Ectodermal cell (in vitro differentiated cells): Measurements from ENCODE around the gene AADAT.

Experiments
- H3K27ac ChIP-seq: 2 replicates; pipeline ENCODE4 v1.7.0; 2013; ENCODE audit warnings: mild to moderate bottlenecking, low read depth, low read length; ENCODE audit not compliant: insufficient read depth, poor library complexity, severe bottlenecking
- H3K27me3 ChIP-seq: 2 replicates; pipeline ENCODE4 v1.7.0; 2013; ENCODE audit warnings: mild to moderate bottlenecking, low read length; ENCODE audit not compliant: insufficient read depth, control insufficient read depth, poor library complexity, severe bottlenecking
- H3K36me3 ChIP-seq: one replicate; pipeline ENCODE4 v1.7.0; 2013; ENCODE audit warnings: low read length; ENCODE audit not compliant: control insufficient read depth, insufficient read depth
- H3K4me1 ChIP-seq: one replicate; pipeline ENCODE4 v1.7.0; 2013; ENCODE audit warnings: low read length; ENCODE audit not compliant: control insufficient read depth, insufficient read depth
- H3K4me3 ChIP-seq: 2 replicates; pipeline ENCODE4 v1.7.0; 2013; ENCODE audit warnings: low read depth, low read length, control low read depth; ENCODE audit not compliant: insufficient read depth
- H3K9me3 ChIP-seq: 2 replicates; pipeline ENCODE4 v1.7.0; 2013; ENCODE audit warnings: mild to moderate bottlenecking, low read length, moderate library complexity; ENCODE audit not compliant: control insufficient read depth
- WGBS, 2 experiments: methylation state at CpG; one replicate each; pipeline ENCODE4 v1.1.7; 2013; ENCODE audit warnings: missing lambda C conversion rate in 2 of 2; 5-methylcytosine and 5-hydroxymethylcytosine counted together

The AADAT gene

GRCh38 chr4:170017252-170017651, 72.5 kb downstream of the AADAT start:
- Histone ChIP-seq H3K27me3 (no peaks in the 10 kb centered on the region), H3K4me3 (no peak overlapping the region), H3K27ac (no peak overlapping the region), H3K9me3 (no peaks in the 10 kb centered on the region), H3K4me1 (no peaks in the 10 kb centered on the region), H3K36me3 (no peaks in the 10 kb centered on the region)
- 77 to 92% methylated on average over 2 to 3 of the region's 3 CpGs for WGBS, 2 experiments

- Histone ChIP-seq H3K4me3 (no peak overlapping the region), H3K9me3 (no peaks in the 10 kb centered on the region), H3K27ac (no peak overlapping the region), H3K36me3 (no peaks in the 10 kb centered on the region), H3K4me1 (no peaks in the 10 kb centered on the region), H3K27me3 (no peaks in the 10 kb centered on the region)
- 92 to 100% methylated on average over 4 of the region's 4 CpGs for WGBS, 2 experiments
Observed at GRCh38 chr4:170015285-170015684, 74.5 kb downstream of the AADAT start.

- no peak overlapping the region for H3K4me3 ChIP-seq
- no peaks in the 10 kb centered on the region for H3K36me3 ChIP-seq
- no peaks in the 10 kb centered on the region for H3K9me3 ChIP-seq
- no peak overlapping the region for H3K27ac ChIP-seq
- no peaks in the 10 kb centered on the region for H3K4me1 ChIP-seq
- WGBS, 2 experiments = 82 to 87% methylated on average over 5 to 6 of the region's 6 CpGs
- no peaks in the 10 kb centered on the region for H3K27me3 ChIP-seq
Observed at GRCh38 chr4:170014359-170015011, 75.3 kb downstream of the AADAT start.

DNA sequence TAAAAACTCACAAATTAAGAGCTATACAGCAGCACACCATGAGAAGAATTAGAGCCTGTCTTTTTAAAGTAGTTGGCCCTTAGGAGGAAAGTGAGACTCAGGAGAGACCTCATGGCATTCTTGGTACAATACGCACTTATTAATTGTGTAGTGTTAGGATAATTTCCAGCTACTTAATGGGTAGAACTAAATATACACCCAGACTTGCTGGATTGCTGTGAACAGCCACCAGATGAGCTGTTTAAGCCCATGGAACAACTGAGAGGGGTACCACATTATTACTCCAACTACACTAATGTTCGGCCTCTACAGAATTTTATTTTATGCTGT, 77.2 kb downstream of the AADAT start:
- Histone ChIP-seq H3K36me3 (no peaks in the 10 kb centered on the region), H3K4me1 (no peaks in the 10 kb centered on the region), H3K27ac (no peak overlapping the region), H3K27me3 (no peaks in the 10 kb centered on the region), H3K9me3 (no peaks in the 10 kb centered on the region), H3K4me3 (no peak overlapping the region)
- 94 to 100% methylated on average over 2 of the region's 2 CpGs for WGBS, 2 experiments

DNA sequence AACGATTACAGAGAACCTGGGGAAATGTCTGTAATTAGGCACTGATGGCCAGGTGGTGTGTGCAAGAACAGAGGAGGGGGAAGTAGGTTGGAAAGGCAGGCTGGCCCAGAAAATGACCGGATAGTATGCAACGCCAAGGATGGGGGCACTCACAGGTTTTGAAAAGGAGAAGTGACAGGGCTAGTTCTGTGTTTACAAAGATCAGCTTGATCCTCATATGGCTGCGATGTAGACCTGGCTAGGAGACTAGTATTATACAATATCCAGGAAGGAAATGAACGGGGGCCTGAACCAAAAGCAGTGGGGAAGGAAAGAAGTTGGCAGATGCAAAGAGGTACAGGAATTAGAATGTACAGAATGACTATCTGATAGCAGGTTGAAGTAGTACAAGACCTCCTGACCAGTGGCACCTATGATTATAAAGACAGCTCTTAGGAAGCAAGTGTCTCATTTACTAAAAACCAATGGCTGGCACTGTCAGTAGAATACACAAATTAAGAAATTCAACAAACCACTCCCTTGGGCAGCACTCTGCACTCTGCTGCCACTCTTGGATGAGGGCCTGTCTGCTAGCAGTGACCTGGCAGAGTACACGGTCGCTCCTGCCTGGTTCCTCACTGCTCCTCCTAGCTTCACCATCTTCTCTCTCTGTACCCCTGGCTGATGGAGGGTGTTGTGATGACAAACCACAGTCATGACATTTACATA, 77.7 kb downstream of the AADAT start:
- H3K36me3 ChIP-seq = no peaks in the 10 kb centered on the region
- H3K27me3 ChIP-seq = no peaks in the 10 kb centered on the region
- no peak overlapping the region for H3K27ac ChIP-seq
- no peaks in the 10 kb centered on the region for H3K4me1 ChIP-seq
- 84 to 85% methylated on average over 7 of the region's 7 CpGs for WGBS, 2 experiments
- no peaks in the 10 kb centered on the region for H3K9me3 ChIP-seq
- H3K4me3 ChIP-seq = no peak overlapping the region
